H1 (cell line): ENCODE results near the gene TMEM235. TPM values are rescaled to one million over a fixed set of nuclear protein-coding genes. Genes with fewer than 3 reads are reported as not detected.

Experiments used
- KDM5A ChIP-seq: fragments of 200-600 bp; IDR thresholded peaks from 2 replicates; pipeline ENCODE4 v1.7.1; 2012; ENCODE audit warnings: mild to moderate bottlenecking, low read length, inconsistent platforms, mixed read lengths
- polyA plus RNA-seq, 7 experiments: library from polyadenylated mRNA; depleted of rRNA in 3 of 7; stranded (reverse) in 5 of 7; unstranded in 2 of 7; fragments of >200 nt in 5 of 7; fragments of 200-250 nt in 2 of 7; gene quantifications; 1 replicate in 5 of 7; 2 replicates in 1 of 7; 4 replicates in 1 of 7; pipeline versions ENCODE4 v1.2.1 to v1.2.3, GENCODE V29; 2011 to 2013; ENCODE audit warnings: missing spikeins in 2 of 7, mixed read lengths in 2 of 7
- total RNA-seq: library from RNA; stranded (reverse); fragmentation: NEBNext Ultra II Directional; extraction: Animal tissue kit (Norgen Biotek cat#: 25700); gene quantifications from 2 replicates; pipeline ENCODE4 v1.2.1, GENCODE V29; 2021

TMEM235 gene
- total and polyA plus RNA-seq, 2 of the 8 experiments (the other 6 are each of a cell fraction or from before 2014, with no cell fraction given), result 0.05 to 0.15 TPM

GRCh38 chr17:78184351-78184750, 47.1 kb upstream of the TMEM235 start (continued):
- no peak for TF ChIP-seq KDM5A
